ENCODE results near the gene HEATR5A.
"Not testable (repeated sequence)": the region's sequence is repeated elsewhere in the genome, so short reads cannot be mapped to it uniquely, and the experiment has no call there.

The HEATR5A gene

DNA sequence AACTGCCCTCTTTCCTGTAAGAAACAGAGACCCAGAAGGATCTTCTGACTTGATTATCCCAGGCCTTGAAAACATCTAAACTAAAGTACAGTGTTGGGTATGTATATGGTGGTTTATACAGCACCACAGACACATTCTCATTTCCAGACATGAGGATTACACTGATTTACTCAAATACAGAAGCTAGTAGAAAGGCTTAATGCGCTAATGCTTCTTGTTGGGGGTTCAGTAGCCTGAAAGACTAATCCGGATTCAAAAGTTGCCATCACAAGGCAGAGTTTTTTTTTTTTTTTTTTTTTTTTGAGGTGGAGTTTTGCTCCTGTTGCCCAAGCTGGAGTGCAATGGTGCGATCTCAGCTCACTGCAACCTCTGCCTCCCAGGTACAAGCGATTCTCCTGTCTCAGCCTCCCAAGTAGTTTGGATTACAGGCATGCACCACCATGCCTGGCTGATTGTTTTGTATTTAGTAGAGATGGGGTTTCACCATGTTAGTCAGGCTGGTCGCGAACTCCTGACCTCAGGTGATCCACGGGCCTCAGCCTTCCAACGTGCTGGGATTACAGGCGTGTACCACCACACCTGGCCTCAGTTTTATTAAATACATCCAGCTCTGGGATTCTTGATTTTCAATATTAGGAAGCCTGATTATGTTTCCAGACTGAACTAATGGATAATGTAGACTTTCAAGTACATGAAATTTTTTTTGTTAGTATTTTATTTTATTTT is 166.4 kb downstream of the HEATR5A start:
- DNase-seq, result peak; percentile 71

DNA sequence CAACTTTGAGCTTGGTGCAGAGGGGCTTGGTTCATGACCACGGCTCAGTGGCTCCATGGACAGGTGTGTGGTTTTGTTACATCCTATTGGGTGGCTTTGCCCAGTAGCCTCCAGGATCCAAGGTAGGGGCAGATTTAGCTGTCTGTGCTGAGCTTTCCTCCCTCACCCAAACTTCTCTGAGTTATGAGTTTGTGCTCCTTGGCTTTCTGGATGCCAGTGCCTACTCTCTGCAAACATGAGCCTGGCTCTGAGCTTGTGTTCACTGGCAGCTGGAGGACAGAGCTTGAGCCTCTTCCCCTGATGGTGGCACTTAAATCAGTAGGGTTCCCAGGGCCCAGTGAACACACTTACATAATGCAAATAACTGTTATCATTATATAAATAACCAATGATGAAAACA is 167.5 kb downstream of the HEATR5A start:
- no peak for DNase-seq

DNA sequence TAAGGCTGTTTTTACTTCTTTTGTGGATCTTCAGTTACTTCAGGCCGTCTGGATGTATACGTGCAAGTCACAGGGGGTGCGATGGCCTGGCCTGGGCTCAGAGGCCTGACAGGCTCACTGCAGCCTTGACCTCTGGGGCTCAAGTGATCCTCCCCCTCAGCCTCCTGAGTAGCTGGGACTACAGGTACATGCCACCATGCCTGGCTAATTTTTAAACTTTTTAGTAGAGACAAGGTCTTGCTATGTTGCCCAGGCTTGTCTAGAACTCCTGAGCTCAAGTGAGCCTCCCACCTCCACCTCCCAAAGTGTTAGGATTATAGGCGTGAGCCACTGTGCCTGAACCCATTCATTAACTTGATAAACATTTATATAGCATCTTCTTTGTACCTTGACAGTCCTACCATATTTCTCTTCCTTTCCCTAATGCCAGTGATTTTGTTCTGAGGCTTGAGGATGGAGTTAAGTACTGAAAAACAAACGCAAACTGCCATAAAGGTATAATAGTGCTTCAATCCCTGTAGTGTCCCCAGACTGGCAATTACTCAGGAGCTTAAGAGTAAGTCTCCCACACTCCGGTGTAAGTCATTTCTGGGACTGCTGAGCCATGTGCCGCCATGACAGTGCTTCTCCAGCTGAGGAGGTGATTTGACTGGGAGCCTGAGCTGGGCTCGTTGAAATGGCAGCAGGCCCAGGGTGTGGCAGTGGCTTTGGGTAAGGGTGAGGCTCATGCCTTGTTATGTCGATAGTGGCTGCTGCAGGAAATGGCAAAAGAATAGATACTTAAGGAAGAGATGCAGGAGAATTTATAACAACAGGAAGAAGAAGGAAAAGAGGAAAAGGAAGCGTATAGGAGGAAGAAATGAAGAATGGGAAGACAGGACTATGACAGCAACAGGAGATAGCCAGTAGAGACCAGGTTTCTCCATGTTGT is 169.1 kb downstream of the HEATR5A start:
- peak; percentile 37 for DNase-seq

DNA sequence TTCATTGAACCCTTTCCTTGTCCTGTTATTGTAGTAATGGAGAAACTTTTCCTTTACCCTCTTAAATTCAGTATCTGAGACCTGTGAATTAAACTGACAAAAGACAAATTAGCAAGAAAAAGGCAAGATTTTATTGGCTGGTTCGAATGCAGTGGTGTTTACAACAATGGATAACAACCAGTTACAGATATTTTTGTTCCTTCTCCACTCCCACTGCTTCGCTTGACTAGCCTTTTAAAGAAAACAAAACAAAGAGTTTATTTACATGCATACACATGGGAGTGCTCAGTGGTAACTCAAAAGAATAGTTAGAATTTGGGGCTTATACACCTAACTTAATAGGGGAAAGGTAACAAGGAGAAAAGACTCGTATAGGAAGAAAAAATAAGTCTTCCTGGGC is 175.7 kb downstream of the HEATR5A start:
- no peak for DNase-seq

DNA sequence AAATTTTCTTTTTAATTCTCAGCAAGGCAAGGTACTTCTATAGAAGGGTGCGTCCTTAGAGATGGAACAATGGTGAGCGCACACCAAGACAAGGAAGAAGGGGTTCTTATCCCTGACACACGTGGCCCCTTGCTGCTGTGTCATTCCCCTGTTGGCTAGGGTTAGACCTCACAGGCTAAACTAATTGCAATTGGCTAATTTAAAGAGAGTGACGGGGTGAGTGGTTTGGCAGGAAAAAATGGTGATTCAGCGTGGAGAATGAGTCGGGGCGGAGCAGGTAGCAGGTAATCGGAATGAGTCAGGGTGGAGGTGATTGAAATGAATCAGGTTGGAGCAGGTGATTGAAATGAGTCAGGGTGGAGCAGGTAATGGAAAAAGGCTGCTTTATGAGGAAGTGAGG is 176.5 kb downstream of the HEATR5A start:
- DNase-seq, result no peak

DNA sequence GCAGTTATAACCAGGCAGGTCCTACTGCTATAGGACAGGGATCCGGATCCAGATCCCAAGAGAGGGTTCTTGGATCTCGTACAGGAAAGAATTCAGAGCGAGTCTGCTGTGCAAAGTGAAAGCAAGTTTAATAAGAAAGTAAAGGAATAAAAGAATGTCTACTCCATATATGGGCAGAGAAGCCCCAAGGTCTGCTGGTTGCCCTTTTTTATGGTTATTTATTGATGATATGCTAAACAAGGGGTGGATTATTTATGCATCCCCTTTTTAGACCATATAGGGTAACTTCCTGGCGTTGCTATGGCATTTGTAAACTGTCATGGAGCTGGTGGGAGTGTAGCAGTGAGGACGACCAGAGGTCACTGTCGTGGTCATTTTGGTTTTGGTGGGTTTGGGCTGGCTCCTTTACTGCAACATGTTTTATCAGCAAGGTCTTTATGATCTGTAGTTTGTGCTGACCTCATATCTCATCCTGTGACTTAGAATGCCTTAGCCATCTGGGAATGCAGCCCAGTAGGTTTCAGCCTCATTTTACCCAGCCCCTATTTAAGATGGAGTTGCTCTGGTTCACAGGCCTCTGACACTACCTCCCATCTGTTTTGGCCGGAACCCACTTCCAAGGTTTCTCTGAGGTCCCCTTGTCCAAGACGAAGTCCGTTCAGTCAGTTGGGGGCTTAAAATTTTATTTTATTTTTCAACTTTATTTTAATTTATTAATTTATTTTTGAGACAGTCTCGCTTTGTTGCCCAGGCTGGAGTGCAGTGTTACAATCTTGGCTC is 178.0 kb downstream of the HEATR5A start:
- not testable (repeated sequence) for DNase-seq

Data from NCI-H82 (cell line).